Measurements from ENCODE around the gene DNAJB8. TPM values are rescaled to one million over a fixed set of nuclear protein-coding genes. Genes with fewer than 3 reads are reported as not detected.

DNAJB8 gene
- total RNA-seq, 4 donors from 2014 or later = not detected

DNA sequence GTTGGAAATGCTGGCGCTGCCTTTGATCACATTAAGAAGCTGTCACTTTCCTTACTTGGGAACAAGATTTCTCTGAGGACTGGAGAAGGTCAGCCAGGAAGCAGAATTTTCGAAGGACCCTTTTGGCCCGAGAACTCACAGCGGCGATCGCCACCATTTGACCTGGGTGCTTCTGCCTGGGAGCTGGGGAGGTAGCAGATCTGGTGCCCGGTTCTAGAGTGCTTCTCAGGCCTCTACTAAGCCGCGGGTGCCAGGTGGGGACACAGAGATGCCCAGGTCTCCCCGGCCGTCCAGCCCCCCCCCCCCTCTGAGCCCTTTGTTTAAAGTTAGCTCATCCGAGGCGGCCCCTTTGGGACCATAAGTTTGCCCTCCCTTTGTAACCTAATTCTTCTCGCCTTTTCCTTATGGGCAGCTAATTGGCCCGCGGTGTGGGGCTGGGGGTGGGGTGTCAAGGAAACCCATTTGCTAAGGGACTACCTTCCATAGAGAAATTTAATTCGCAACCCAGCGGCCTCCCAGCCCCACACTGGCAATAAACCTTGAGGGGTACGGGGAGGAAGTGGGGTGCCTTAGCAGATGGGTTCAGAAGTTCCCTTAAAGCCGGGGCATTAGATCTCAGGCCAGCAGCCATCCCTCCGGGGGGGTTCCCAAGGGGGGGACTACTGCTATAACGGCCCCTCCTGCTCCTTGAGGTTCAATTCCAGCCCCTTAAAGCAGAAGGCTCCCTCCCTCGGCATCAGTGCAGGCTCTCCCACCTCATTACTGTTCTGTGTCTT lies 24.4 kb upstream of the DNAJB8 start:
- TF ChIP-seq POLR2AphosphoS5 (IDR thresholded peaks at IDR 0.05) (no peak), EP300 (IDR thresholded peaks at IDR 0.05) (no peak), POLR2A (IDR thresholded peaks at IDR 0.05) (no peak)
- TF ChIP-seq, protein P1, sequence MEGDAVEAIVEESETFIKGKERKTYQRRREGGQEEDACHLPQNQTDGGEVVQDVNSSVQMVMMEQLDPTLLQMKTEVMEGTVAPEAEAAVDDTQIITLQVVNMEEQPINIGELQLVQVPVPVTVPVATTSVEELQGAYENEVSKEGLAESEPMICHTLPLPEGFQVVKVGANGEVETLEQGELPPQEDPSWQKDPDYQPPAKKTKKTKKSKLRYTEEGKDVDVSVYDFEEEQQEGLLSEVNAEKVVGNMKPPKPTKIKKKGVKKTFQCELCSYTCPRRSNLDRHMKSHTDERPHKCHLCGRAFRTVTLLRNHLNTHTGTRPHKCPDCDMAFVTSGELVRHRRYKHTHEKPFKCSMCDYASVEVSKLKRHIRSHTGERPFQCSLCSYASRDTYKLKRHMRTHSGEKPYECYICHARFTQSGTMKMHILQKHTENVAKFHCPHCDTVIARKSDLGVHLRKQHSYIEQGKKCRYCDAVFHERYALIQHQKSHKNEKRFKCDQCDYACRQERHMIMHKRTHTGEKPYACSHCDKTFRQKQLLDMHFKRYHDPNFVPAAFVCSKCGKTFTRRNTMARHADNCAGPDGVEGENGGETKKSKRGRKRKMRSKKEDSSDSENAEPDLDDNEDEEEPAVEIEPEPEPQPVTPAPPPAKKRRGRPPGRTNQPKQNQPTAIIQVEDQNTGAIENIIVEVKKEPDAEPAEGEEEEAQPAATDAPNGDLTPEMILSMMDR (IDR thresholded peaks at IDR 0.05) = no peak
- Histone ChIP-seq H3K9me3 (no peaks in the 10 kb centered on the region), H3K36me3 (no peaks in the 10 kb centered on the region), H3K4me1 (peaks cover 68% of the 10 kb centered on the region), H3K4me3 (peak overlapping the region; percentile 68), H3K27ac (peak overlapping the region; percentile 11), H3K27me3 (peaks cover 100% of the 10 kb centered on the region)
- 20% methylated on average over 22 of the region's 23 CpGs for WGBS
- peak; percentile 48 to 70 for DNase-seq (ENCODE audit: low spot score in 2 of 2)

DNA sequence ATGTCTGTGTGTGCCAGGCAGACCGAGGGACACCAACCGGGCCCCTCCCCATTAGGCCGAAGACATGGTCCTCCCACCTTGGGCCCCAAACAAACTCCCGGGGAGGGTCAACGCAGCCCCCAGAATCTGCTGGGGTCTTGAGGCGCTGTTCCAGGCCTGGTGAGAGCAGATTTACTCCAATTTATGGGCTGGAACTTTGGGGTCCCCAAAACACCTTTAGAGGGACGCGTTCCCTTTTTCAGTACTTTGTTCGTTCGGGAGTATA lies 23.9 kb upstream of the DNAJB8 start:
- Histone ChIP-seq H3K27me3 (peaks cover 100% of the 10 kb centered on the region), H3K9me3 (no peaks in the 10 kb centered on the region), H3K4me1 (peaks cover 68% of the 10 kb centered on the region), H3K27ac (no peak overlapping the region), H3K36me3 (no peaks in the 10 kb centered on the region), H3K4me3 (peak overlapping the region; percentile 68)
- peak in 1 of 2 donors; percentile 69 for DNase-seq (ENCODE audit: low spot score in 2 of 2)
- WGBS = 30% methylated on average over 9 of the region's 10 CpGs
- no peak for TF ChIP-seq EP300 (IDR thresholded peaks at IDR 0.05)
- TF ChIP-seq, protein P1 (IDR thresholded peaks at IDR 0.05) = no peak
- TF ChIP-seq POLR2AphosphoS5 (IDR thresholded peaks at IDR 0.05) = no peak
- no peak for TF ChIP-seq POLR2A (IDR thresholded peaks at IDR 0.05)

DNA sequence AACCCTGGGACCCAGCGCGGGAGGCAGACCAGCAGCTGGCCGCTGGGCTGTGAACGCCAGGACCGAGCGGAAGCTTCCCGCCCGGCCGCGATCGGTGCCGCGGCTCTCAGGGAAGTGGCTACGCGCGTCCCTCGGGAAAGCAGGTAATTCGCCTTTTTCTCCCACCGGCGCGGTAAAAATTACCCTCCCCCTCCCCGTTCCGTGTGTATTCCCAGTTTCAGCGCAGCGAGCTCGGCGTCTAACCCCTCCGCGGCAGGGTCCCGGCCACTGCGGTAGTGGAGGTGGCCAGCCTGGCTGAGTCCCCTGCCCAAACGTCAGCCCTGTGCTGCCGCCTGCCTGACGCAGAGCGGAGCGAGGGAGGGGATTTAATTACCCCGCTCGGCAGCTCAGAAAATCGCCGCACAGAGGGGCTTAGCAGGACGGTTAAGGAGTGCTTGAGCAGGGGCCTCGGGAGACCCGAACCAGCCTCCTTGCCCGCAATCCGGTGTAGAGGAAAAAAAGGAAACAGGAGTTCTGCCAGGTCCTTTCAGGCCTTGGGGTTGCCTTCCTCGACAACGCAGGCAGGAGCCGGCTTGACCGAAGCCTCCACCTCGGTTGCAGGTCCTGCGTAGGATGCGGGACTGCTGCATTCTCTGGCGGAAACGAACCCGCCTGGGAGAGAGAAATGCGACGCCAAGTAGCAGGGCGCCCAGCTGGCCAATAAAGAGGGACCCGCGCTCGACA lies 23.4 kb upstream of the DNAJB8 start:
- H3K9me3 ChIP-seq = no peaks in the 10 kb centered on the region
- peak; percentile 61 to 76 for DNase-seq (ENCODE audit: low spot score in 2 of 2)
- WGBS = 8% methylated on average over 18 of the region's 61 CpGs
- H3K27me3 ChIP-seq = peaks cover 100% of the 10 kb centered on the region
- peak overlapping the region; percentile 68 for H3K4me3 ChIP-seq
- TF ChIP-seq POLR2AphosphoS5 (IDR thresholded peaks at IDR 0.05) = no peak
- TF ChIP-seq, protein P1 (IDR thresholded peaks at IDR 0.05) = no peak
- no peak for TF ChIP-seq EP300 (IDR thresholded peaks at IDR 0.05)
- TF ChIP-seq POLR2A (IDR thresholded peaks at IDR 0.05) = no peak
- H3K36me3 ChIP-seq = no peaks in the 10 kb centered on the region
- H3K27ac ChIP-seq = peak overlapping the region; percentile 72
- H3K4me1 ChIP-seq = peaks cover 68% of the 10 kb centered on the region

DNA sequence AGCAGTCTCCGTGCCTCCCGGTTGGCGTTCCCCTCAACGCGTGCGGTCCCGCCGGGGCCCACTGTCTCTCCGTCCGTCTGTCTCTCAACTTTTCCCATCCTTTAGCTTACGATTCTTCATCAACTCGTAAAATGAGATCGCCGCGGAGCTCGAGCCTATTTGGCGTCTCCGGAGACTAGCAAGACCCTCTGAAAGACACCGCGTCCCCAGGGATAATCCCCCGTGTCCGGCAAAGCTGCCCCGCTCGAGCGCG lies 22.9 kb upstream of the DNAJB8 start:
- Histone ChIP-seq H3K27ac (peak overlapping the region; percentile 72), H3K9me3 (no peaks in the 10 kb centered on the region), H3K36me3 (no peaks in the 10 kb centered on the region), H3K27me3 (peaks cover 100% of the 10 kb centered on the region), H3K4me1 (peaks cover 68% of the 10 kb centered on the region), H3K4me3 (peak overlapping the region; percentile 68)
- TF ChIP-seq POLR2A (IDR thresholded peaks at IDR 0.05) = no peak
- TF ChIP-seq, protein P1 (IDR thresholded peaks at IDR 0.05) = no peak
- TF ChIP-seq EP300 (IDR thresholded peaks at IDR 0.05) = no peak
- no peak for DNase-seq (ENCODE audit: low spot score in 2 of 2)
- under 1% methylated on average over 19 of the region's 26 CpGs for WGBS

DNA sequence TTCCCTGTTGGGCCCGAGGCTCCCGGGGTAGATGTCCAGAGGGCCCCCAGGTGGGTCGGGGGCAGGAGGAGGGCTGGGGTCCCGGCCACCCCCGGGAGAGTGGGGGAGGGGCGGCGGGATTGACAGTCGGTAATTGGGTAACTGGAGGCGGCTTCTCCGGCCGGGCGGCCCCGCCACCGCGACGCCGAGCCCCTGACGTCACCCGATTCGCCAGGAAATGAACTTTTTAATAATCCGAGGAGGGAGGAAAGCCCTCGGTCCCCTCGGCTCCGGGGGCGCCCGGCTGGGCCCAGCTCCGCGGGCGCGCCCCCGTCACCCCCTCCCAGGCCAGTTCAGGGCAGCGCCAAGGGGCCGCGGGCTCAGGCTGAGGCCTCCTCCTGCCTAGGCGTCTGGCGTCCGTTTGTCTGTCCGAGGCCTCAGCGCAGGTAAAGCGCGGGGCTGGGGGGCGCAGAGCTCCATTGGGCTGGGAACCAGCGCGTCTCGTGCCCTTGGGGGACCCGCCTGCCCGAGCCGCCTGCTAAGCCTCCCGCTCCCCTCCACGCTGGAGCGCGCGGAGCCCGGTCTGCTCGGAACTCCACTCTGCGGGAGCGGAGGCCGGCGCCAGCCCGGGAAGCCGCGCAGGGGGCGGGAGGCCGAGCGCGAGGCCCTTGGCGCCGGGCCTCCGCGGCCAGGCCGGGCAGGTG lies 22.4 kb upstream of the DNAJB8 start:
- Histone ChIP-seq H3K4me3 (peak overlapping the region; percentile 68), H3K9me3 (no peaks in the 10 kb centered on the region), H3K27me3 (peaks cover 100% of the 10 kb centered on the region), H3K27ac (peak overlapping the region; percentile 72), H3K4me1 (peaks cover 68% of the 10 kb centered on the region), H3K36me3 (no peaks in the 10 kb centered on the region)
- TF ChIP-seq POLR2A (IDR thresholded peaks at IDR 0.05) (peak in 1 of 2 donors; percentile 9), EP300 (IDR thresholded peaks at IDR 0.05) (no peak)
- DNase-seq (ENCODE audit: low spot score in 2 of 2) = peak; percentile 69 to 71
- WGBS = 2% methylated on average over 49 of the region's 71 CpGs
